ENCODE data around the gene ERCC6. TPM values are rescaled to one million over a fixed set of nuclear protein-coding genes. Genes with fewer than 3 reads are reported as not detected.

The ERCC6 gene
- total RNA-seq, 1 experiment from 2014 or later: 18.2 TPM

DNA sequence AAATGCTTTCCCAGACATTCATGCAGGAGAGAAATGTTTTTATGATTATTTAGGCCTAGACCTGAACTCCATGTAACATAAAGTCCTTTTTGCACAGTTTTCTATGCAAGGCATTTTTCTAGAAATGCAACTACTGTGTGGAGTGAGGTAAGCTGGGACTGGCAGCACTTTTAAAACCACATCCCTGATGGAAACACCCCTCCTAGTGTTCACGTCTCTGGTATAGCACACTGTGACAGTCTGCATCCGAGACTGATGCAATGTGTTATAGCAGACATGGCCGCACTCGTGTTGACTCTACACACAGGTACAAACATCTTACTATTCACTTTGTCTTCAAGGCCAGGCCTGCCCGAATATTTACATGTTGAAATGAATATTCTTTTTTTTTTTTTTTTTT is 19.3 kb upstream of the ERCC6 start:
- Histone ChIP-seq H3K4ac (ENCODE audit: low read depth, low read length) (no peak overlapping the region), H2BK120ac (ENCODE audit: low read depth, low read length, poor library complexity, severe bottlenecking) (no peak overlapping the region), H3K18ac (ENCODE audit: insufficient read length, low read depth, low read length) (no peak overlapping the region), H3K27ac (ENCODE audit: insufficient read length, low read depth, low read length) (no peak overlapping the region), H3T11ph (ENCODE audit: low read length) (no peak overlapping the region), H2BK12ac (ENCODE audit: insufficient read length, low read depth, low read length) (no peak overlapping the region), H3K27me3 (ENCODE audit: insufficient read depth, low read length) (no peaks in the 10 kb centered on the region), H3K23me2 (ENCODE audit: insufficient read length, low read depth, low read length, poor library complexity, severe bottlenecking) (no peaks in the 10 kb centered on the region), H4K91ac (ENCODE audit: insufficient read length, low read depth, low read length) (no peak overlapping the region), H3K9ac (ENCODE audit: extremely low read depth, insufficient read length, low read length) (no peak overlapping the region), H4K8ac (replicated peaks; ENCODE audit: insufficient read length, low read depth, low read length) (no peak overlapping the region), H3K23ac (ENCODE audit: insufficient read length, low read depth, low read length) (no peak overlapping the region), H3K4me1 (ENCODE audit: insufficient read depth, low read length) (no peaks in the 10 kb centered on the region), H3K56ac (ENCODE audit: insufficient read length, low read depth, low read length) (no peak overlapping the region), H4K20me1 (ENCODE audit: control insufficient read depth, insufficient read depth, insufficient read length) (no peaks in the 10 kb centered on the region), H3K79me1 (ENCODE audit: insufficient read depth, low read depth, low read length, poor library complexity, severe bottlenecking) (no peaks in the 10 kb centered on the region), H3K14ac (ENCODE audit: insufficient read depth, low read length) (no peak overlapping the region), H4K5ac (ENCODE audit: insufficient read length, low read depth, low read length) (no peak overlapping the region), H2BK20ac (ENCODE audit: low read depth, low read length, poor library complexity, severe bottlenecking) (no peak overlapping the region), H2BK15ac (ENCODE audit: low read depth, low read length) (no peak overlapping the region), H3K79me2 (ENCODE audit: insufficient read depth, low read length) (no peaks in the 10 kb centered on the region), H3K4me2 (ENCODE audit: insufficient read depth, insufficient read length, low read length) (no peak overlapping the region), H2BK5ac (ENCODE audit: insufficient read length, low read length) (no peak overlapping the region), H2AK5ac (ENCODE audit: insufficient read length, low read length) (no peak overlapping the region), H3K9me3 (ENCODE audit: control insufficient read depth, low read depth, low read length) (no peaks in the 10 kb centered on the region), H2AFZ (ENCODE audit: low read length) (no peak overlapping the region)
- Mint-ChIP-seq H3K27me3 (ENCODE audit: low read depth) (peaks cover 30% of the 10 kb centered on the region), H3K4me3 (no peak overlapping the region), H3K36me3 (ENCODE audit: insufficient read depth in 1 of 3, low read depth in 3 of 3) (no peaks in the 10 kb centered on the region), H3K27ac (no peak overlapping the region), H3K9me3 (peaks cover 3 to 9% of the 10 kb centered on the region in 2 experiments; a peak in 4 of 5 replicates), H3K4me1 (peaks cover 4 to 10% of the 10 kb centered on the region in 2 experiments; a peak in 3 of 4 replicates)
- no peak for DNase-seq
- WGBS (ENCODE audit: extremely low coverage, insufficient read length, low lambda C conversion rate): no CpG with 5 or more reads among the region's 5 CpGs
- TF ChIP-seq, protein P1, sequence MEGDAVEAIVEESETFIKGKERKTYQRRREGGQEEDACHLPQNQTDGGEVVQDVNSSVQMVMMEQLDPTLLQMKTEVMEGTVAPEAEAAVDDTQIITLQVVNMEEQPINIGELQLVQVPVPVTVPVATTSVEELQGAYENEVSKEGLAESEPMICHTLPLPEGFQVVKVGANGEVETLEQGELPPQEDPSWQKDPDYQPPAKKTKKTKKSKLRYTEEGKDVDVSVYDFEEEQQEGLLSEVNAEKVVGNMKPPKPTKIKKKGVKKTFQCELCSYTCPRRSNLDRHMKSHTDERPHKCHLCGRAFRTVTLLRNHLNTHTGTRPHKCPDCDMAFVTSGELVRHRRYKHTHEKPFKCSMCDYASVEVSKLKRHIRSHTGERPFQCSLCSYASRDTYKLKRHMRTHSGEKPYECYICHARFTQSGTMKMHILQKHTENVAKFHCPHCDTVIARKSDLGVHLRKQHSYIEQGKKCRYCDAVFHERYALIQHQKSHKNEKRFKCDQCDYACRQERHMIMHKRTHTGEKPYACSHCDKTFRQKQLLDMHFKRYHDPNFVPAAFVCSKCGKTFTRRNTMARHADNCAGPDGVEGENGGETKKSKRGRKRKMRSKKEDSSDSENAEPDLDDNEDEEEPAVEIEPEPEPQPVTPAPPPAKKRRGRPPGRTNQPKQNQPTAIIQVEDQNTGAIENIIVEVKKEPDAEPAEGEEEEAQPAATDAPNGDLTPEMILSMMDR (conservative IDR thresholded peaks at IDR 0.05): no peak
